MM.1S (cell line): ENCODE data around the gene HJV.

Experiments used
- DNase-seq: peaks from one replicate; pipeline ENCODE4 v3.0.0-alpha.2; 2015
- H2AFZ ChIP-seq: fragments of 300-600 bp; sonication (generic); 2 replicates; pipeline ENCODE4 v1.6.0; 2016; ENCODE audit warnings: antibody characterized with exemption, low read length
- H3F3A ChIP-seq: fragments of 300-600 bp; sonication (generic); 2 replicates; pipeline ENCODE4 v1.6.1; 2016; ENCODE audit warnings: mild to moderate bottlenecking, antibody characterized with exemption, low read length, moderate library complexity, mixed read lengths; ENCODE audit not compliant: insufficient read depth
- H3K27ac ChIP-seq: fragments of 300-600 bp; sonication (generic); 2 replicates; pipeline ENCODE4 v1.5.1; 2016; ENCODE audit warnings: mild to moderate bottlenecking, low read length
- H3K27me3 ChIP-seq: fragments of 300-600 bp; sonication (generic); replicated peaks from 2 replicates; pipeline ENCODE4 v1.6.0; 2016; ENCODE audit warnings: low read length; ENCODE audit not compliant: insufficient read depth
- H3K36me3 ChIP-seq: fragments of 300-600 bp; sonication (generic); replicated peaks from 2 replicates; pipeline ENCODE4 v1.6.1; 2016; ENCODE audit warnings: mild to moderate bottlenecking, low read length, mixed read lengths; ENCODE audit not compliant: insufficient read depth
- H3K4me1 ChIP-seq: fragments of 300-600 bp; sonication (generic); 2 replicates; pipeline ENCODE4 v1.6.1; 2016; ENCODE audit warnings: low read length, mixed read lengths
- H3K4me2 ChIP-seq: fragments of 300-600 bp; sonication (generic); 2 replicates; pipeline ENCODE4 v1.6.0; 2016; ENCODE audit warnings: low read depth, low read length
- H3K4me3 ChIP-seq: fragments of 300-600 bp; sonication (generic); 2 replicates; pipeline ENCODE4 v1.5.1; 2016; ENCODE audit warnings: low read length, mixed read lengths
- H3K79me2 ChIP-seq: fragments of 300-600 bp; sonication (generic); 2 replicates; pipeline ENCODE4 v1.6.1; 2016; ENCODE audit warnings: mixed run types, low read length, mixed read lengths
- H3K9ac ChIP-seq: fragments of 300-600 bp; sonication (generic); 2 replicates; pipeline ENCODE4 v1.6.1; 2016; ENCODE audit warnings: low read length, mixed read lengths
- H3K9me2 ChIP-seq: fragments of 300-600 bp; sonication (generic); replicated peaks from 2 replicates; pipeline ENCODE4 v1.6.1; 2016; ENCODE audit warnings: mild to moderate bottlenecking, low read length, mixed read lengths; ENCODE audit not compliant: insufficient read depth
- H3K9me3 ChIP-seq: fragments of 300-600 bp; sonication (generic); replicated peaks from 2 replicates; pipeline ENCODE4 v1.6.1; 2016; ENCODE audit warnings: mild to moderate bottlenecking, low read length, mixed read lengths; ENCODE audit not compliant: insufficient read depth
- H4K20me1 ChIP-seq: fragments of 300-600 bp; sonication (generic); 2 replicates; pipeline ENCODE4 v1.6.1; 2016; ENCODE audit warnings: mild to moderate bottlenecking, low read length, moderate library complexity, mixed read lengths; ENCODE audit not compliant: insufficient read depth
- EZH2 ChIP-seq: fragments of 300-600 bp; sonication (generic); optimal IDR thresholded peaks from 2 replicates; pipeline ENCODE3; 2017; ENCODE audit warnings: low read depth, mild to moderate bottlenecking, antibody characterized with exemption, low read length, mixed read lengths
- EZH2phosphoT487 ChIP-seq: fragments of 300-600 bp; sonication (generic); IDR thresholded peaks from 2 replicates; pipeline ENCODE4 v1.6.1; 2018; ENCODE audit warnings: antibody characterized with exemption, low read length
- TF ChIP-seq, protein P1 (sequence below): fragments of 300-600 bp; sonication (generic); IDR thresholded peaks from 2 replicates; pipeline ENCODE4 v1.5.1; 2016; ENCODE audit warnings: antibody characterized with exemption, low read length, mixed read lengths

Gene HJV

DNA sequence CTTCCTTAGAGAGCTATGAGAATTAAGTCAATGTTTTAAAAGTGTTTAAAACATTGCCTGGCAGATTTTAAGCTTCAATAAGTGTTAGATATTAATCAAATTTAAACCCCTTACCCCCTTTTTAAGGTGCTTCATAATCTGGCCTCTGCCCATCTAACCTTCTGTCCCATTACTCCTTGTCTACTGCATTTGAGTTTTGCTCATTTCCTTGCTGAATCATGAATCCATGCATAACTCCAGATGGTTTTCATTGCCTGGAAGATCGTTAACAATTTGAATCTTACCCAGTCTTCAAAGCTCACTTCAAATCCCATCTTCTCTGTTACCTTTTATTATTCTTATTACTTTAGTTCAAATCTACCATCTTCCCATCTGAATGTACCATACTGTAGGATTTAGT lies 4.6 kb downstream of the HJV start:
- Histone ChIP-seq H3K4me1 (0 out of 2 replicates have a peak, but pooled peaks cover 3% of the 10 kb centered on the region), H3K9me2 (no peaks in the 10 kb centered on the region), H4K20me1 (no peaks in the 10 kb centered on the region), H3K9ac (no peak overlapping the region), H3K79me2 (no peaks in the 10 kb centered on the region), H3K4me3 (no peak overlapping the region), H3K27ac (no peak overlapping the region), H3F3A (no peaks in the 10 kb centered on the region), H3K9me3 (no peaks in the 10 kb centered on the region), H2AFZ (no peak overlapping the region), H3K27me3 (peaks cover 23% of the 10 kb centered on the region), H3K36me3 (no peaks in the 10 kb centered on the region), H3K4me2 (no peak overlapping the region)
- TF ChIP-seq EZH2 (no peak), EZH2phosphoT487 (no peak)
- TF ChIP-seq, protein P1, sequence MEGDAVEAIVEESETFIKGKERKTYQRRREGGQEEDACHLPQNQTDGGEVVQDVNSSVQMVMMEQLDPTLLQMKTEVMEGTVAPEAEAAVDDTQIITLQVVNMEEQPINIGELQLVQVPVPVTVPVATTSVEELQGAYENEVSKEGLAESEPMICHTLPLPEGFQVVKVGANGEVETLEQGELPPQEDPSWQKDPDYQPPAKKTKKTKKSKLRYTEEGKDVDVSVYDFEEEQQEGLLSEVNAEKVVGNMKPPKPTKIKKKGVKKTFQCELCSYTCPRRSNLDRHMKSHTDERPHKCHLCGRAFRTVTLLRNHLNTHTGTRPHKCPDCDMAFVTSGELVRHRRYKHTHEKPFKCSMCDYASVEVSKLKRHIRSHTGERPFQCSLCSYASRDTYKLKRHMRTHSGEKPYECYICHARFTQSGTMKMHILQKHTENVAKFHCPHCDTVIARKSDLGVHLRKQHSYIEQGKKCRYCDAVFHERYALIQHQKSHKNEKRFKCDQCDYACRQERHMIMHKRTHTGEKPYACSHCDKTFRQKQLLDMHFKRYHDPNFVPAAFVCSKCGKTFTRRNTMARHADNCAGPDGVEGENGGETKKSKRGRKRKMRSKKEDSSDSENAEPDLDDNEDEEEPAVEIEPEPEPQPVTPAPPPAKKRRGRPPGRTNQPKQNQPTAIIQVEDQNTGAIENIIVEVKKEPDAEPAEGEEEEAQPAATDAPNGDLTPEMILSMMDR, result no peak
- DNase-seq, result no peak

- no peak overlapping the region for H3K4me2 ChIP-seq
- 0 out of 2 replicates have a peak, but pooled peaks cover 3% of the 10 kb centered on the region for H3K4me1 ChIP-seq
- H3K27ac ChIP-seq, result no peak overlapping the region
- no peak overlapping the region for H3K4me3 ChIP-seq
- TF ChIP-seq EZH2phosphoT487, result no peak
- no peak for TF ChIP-seq EZH2
- TF ChIP-seq, protein P1, result no peak
- H3F3A ChIP-seq, result no peaks in the 10 kb centered on the region
- DNase-seq, result no peak
- H3K27me3 ChIP-seq, result peaks cover 2% of the 10 kb centered on the region; the same call in 1 of the 2 replicates
- no peaks in the 10 kb centered on the region for H3K9me3 ChIP-seq
- H3K9me2 ChIP-seq, result no peaks in the 10 kb centered on the region
- no peak overlapping the region for H3K9ac ChIP-seq
- H3K36me3 ChIP-seq, result no peaks in the 10 kb centered on the region
- H4K20me1 ChIP-seq, result no peaks in the 10 kb centered on the region
- H2AFZ ChIP-seq, result no peak overlapping the region
- no peaks in the 10 kb centered on the region for H3K79me2 ChIP-seq
Observed at GRCh38 chr1:146013559-146013922, 8.0 kb downstream of the HJV start.

DNA sequence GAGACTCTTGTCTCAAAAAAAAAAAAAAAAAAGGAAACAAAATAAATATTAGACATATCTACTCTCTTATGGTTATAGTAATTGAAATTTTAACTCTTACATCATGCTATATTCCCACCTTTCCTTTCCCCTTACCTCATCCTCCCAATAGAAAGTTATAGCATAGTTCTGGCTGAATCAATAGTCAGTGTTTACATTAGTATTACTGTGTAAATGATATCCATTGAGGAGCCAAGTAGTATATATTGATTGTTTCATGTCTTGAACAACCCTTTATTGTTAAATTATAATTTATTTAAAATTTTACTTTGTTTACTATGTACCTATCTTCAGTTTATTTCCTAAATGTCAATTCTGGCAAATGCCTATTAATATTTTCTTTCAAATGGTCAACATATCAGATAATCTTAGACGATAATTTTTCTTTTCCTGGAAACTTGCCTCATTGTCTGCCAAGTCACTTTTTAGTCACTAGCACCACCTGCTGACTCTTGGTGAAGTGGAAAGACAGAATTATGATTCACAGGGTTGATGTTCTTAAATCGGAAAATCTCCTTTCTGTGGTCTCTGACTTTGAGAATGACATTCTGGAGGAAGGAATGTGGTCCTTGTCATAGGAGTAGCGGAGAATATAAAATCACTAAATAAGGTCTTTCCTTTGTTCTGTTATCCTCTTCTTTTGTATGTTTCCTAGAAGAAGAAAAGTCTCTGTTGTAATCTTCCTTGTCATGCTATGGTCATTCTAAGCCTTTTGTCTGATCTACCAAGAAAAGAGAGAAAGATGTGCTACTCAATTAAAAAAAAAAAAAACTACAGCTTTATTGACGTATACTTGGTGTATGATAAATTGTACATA lies 8.6 kb downstream of the HJV start:
- Histone ChIP-seq H3K4me3 (no peak overlapping the region), H3F3A (no peaks in the 10 kb centered on the region), H3K4me1 (0 out of 2 replicates have a peak, but pooled peaks cover 3% of the 10 kb centered on the region), H3K9me2 (no peaks in the 10 kb centered on the region), H3K27me3 (no peaks in the 10 kb centered on the region; the same call in 1 of the 2 replicates), H2AFZ (no peak overlapping the region), H3K9ac (no peak overlapping the region), H3K4me2 (no peak overlapping the region), H3K79me2 (no peaks in the 10 kb centered on the region), H4K20me1 (no peaks in the 10 kb centered on the region), H3K36me3 (no peaks in the 10 kb centered on the region), H3K9me3 (no peaks in the 10 kb centered on the region), H3K27ac (no peak overlapping the region)
- peak; percentile 81 for DNase-seq
- TF ChIP-seq EZH2phosphoT487 (no peak), EZH2 (no peak)
- TF ChIP-seq, protein P1, result peak; percentile 95
